B cell (primary cell): ENCODE results near the gene TMPRSS11E. TPM values are rescaled to one million over a fixed set of nuclear protein-coding genes. Genes with fewer than 3 reads are reported as not detected.

Experiments
- ATAC-seq: fragments of 200-7000 bp; cut with Tn5 transposase; one replicate; pipeline ENCODE4 v1.10.0; 2021; ENCODE audit warnings: low read depth, mild to moderate bottlenecking, moderate number of reproducible peaks, moderate library complexity
- CTCF ChIA-PET: fragments of 350-600 bp; sonication (Branson Sonifier 250); formaldehyde crosslinking; loops from one replicate; lab custom pipeline; 2021; ENCODE audit warnings: antibody characterized with exemption, inconsistent platforms; lab: Charles Lee
- POLR2A ChIA-PET: fragments of 350-600 bp; sonication (Branson Sonifier 250); formaldehyde crosslinking; loops from one replicate; lab custom pipeline; 2021; ENCODE audit warnings: antibody characterized with exemption; lab: Charles Lee
- DNase-seq: peaks from one replicate; pipeline ENCODE4 v3.0.0; 2013
- H2AFZ ChIP-seq: 2 replicates; pipeline ENCODE4 v1.6.1; 2012; ENCODE audit warnings: mild to moderate bottlenecking, low read depth, low read length; ENCODE audit not compliant: insufficient read depth, poor library complexity, severe bottlenecking
- H3K27ac ChIP-seq, 2 donors: 1 replicate in 1 of 2; 2 replicates in 1 of 2; pipeline ENCODE4 v1.5.1; 2012 to 2013; ENCODE audit warnings: low read length in 2 of 2, mild to moderate bottlenecking in 2 of 2, moderate library complexity in 1 of 2
- H3K27me3 ChIP-seq, 4 experiments: fragments of 200-600 bp in 1 of 4; sonication (generic) in 1 of 4; replicated peaks in 1 of 4; 1 replicate in 2 of 4; 2 replicates in 2 of 4; pipeline versions ENCODE4 v1.6.1 to v1.7.0; 2013 to 2016; ENCODE audit warnings: low read length in 3 of 4, mild to moderate bottlenecking in 2 of 4, mixed read lengths in 1 of 4, moderate library complexity in 1 of 4; ENCODE audit not compliant: insufficient read depth in 4 of 4, control insufficient read depth in 3 of 4; ENCODE audit errors: control extremely low read depth in 1 of 4
- H3K36me3 ChIP-seq, 2 experiments: replicated peaks in 1 of 2; 1 replicate in 1 of 2; 2 replicates in 1 of 2; pipeline versions ENCODE4 v1.6.1 to v1.7.1; 2013; ENCODE audit warnings: low read length in 1 of 2; ENCODE audit not compliant: insufficient read depth in 2 of 2, control insufficient read depth in 1 of 2; ENCODE audit errors: control extremely low read depth in 1 of 2, extremely low read depth in 1 of 2
- H3K4me1 ChIP-seq, 2 donors: fragments of 200-600 bp in 1 of 2; sonication (generic) in 1 of 2; 1 replicate in 1 of 2; 2 replicates in 1 of 2; pipeline versions ENCODE4 v1.5.1 to v1.6.1; 2013 to 2017; ENCODE audit warnings: low read length in 2 of 2; ENCODE audit not compliant: control insufficient read depth in 2 of 2, insufficient read depth in 2 of 2
- H3K4me2 ChIP-seq: replicated peaks from 2 replicates; pipeline ENCODE3; 2012; ENCODE audit warnings: mild to moderate bottlenecking, low read depth, low read length; ENCODE audit not compliant: poor library complexity, severe bottlenecking
- H3K4me3 ChIP-seq, 5 experiments: fragments of 200-600 bp in 1 of 5; sonication (generic) in 1 of 5; 1 replicate in 3 of 5; 2 replicates in 2 of 5; pipeline versions ENCODE4 v1.5.1 to v1.7.0; 2011 to 2016; ENCODE audit warnings: low read length in 4 of 5, mild to moderate bottlenecking in 4 of 5, low read depth in 2 of 5, control low read depth in 1 of 5, moderate library complexity in 1 of 5; ENCODE audit not compliant: insufficient read depth in 1 of 5; ENCODE audit errors: control extremely low read depth in 1 of 5, extremely low read depth in 1 of 5
- H3K79me2 ChIP-seq: fragments of 200-600 bp; sonication (generic); one replicate; pipeline ENCODE4 v1.6.0; 2016; ENCODE audit warnings: low read length; ENCODE audit not compliant: control insufficient read depth, insufficient read depth
- H3K9ac ChIP-seq: fragments of 200-600 bp; sonication (generic); 2 replicates; pipeline ENCODE4 v1.6.1; 2017; ENCODE audit warnings: mild to moderate bottlenecking, low read length, moderate library complexity
- H3K9me3 ChIP-seq, 3 donors: one replicate each; pipeline versions ENCODE4 v1.6.1 to v1.7.1; 2013; ENCODE audit warnings: low read length in 2 of 3; ENCODE audit not compliant: control insufficient read depth in 2 of 3, insufficient read depth in 1 of 3; ENCODE audit errors: control extremely low read depth in 1 of 3
- H4K20me1 ChIP-seq: 2 replicates; pipeline ENCODE4 v1.6.0; 2012; ENCODE audit warnings: mild to moderate bottlenecking, low read length; ENCODE audit not compliant: insufficient read depth, control insufficient read depth, poor library complexity, severe bottlenecking
- H3K27ac Mint-ChIP-seq: one replicate; pipeline ENCODE4 v1.8.0; 2021; ENCODE audit warnings: mixed read lengths
- H3K27me3 Mint-ChIP-seq: one replicate; pipeline ENCODE4 v1.8.0; 2021; ENCODE audit warnings: mixed read lengths
- H3K4me1 Mint-ChIP-seq: one replicate; pipeline ENCODE4 v1.8.0; 2021; ENCODE audit warnings: mixed read lengths
- H3K4me3 Mint-ChIP-seq: one replicate; pipeline ENCODE4 v1.8.0; 2021; ENCODE audit warnings: mixed read lengths
- H3K9me3 Mint-ChIP-seq: one replicate; pipeline ENCODE4 v1.8.0; 2022; ENCODE audit warnings: mixed read lengths; ENCODE audit not compliant: insufficient read depth
- CTCF ChIP-seq: fragments of 200-600 bp; IDR thresholded peaks from one replicate; pipeline ENCODE4 v1.8.0; 2022; ENCODE audit warnings: antibody characterized with exemption, mild to moderate bottlenecking
- EZH2 ChIP-seq: IDR thresholded peaks from 2 replicates; pipeline ENCODE4 v1.6.1; 2012; ENCODE audit warnings: borderline replicate concordance, low read depth, mild to moderate bottlenecking, moderate library complexity, low read length; ENCODE audit not compliant: insufficient read depth, poor library complexity, severe bottlenecking
- WGBS: methylation state at CpG from one replicate; pipeline ENCODE4 v1.1.5; 2013; ENCODE audit warnings: missing lambda C conversion rate; ENCODE audit not compliant: insufficient coverage; 5-methylcytosine and 5-hydroxymethylcytosine counted together
- intact Hi-C: fragments of 100-400 bp; cut with micrococcal nuclease; formaldehyde crosslinking; loops from one replicate; pipeline ENCODE4 v1.10.0; 2022
- polyA plus RNA-seq: library from polyadenylated mRNA; depleted of rRNA; stranded (reverse); fragments of >200 nt; gene quantifications from 2 replicates; pipeline ENCODE4 v1.2.3, GENCODE V29; 2012
- total RNA-seq, 2 donors: library from RNA; stranded (reverse); fragments of 120-200 nt in 1 of 2; gene quantifications; 1 replicate in 1 of 2; 2 replicates in 1 of 2; pipeline versions ENCODE4 v1.2.3 to v1.2.4, GENCODE V29; 2013 to 2022

Gene TMPRSS11E
- total and polyA plus RNA-seq, 2 donors (not counting 1 experiment from before 2014, with no cell fraction given), result 0.06 TPM; not detected in 1

GRCh38 chr4:68416591-68416990 lies 30.7 kb upstream of the TMPRSS11E start:
- ChIA-PET CTCF (no interaction called here), POLR2A (no interaction called here)
- 93% methylated on average over 1 of the region's 3 CpGs for WGBS
- no peak overlapping the region for H3K4me3 ChIP-seq
- no peak for TF ChIP-seq CTCF
- no peak for TF ChIP-seq EZH2
- ATAC-seq (no peak), DNase-seq (no peak)
- H3K27ac ChIP-seq, result no peak overlapping the region
- no peak overlapping the region for H3K9ac ChIP-seq
- intact Hi-C loops, result no loop called here
- Mint-ChIP-seq H3K9me3 (no peaks in the 10 kb centered on the region), H3K27ac (no peak overlapping the region), H3K4me3 (no peak overlapping the region), H3K4me1 (no peaks in the 10 kb centered on the region), H3K27me3 (peaks cover 6% of the 10 kb centered on the region)
- H3K27me3 ChIP-seq, result no peaks in the 10 kb centered on the region
- H3K36me3 ChIP-seq, result no peaks in the 10 kb centered on the region
- no peaks in the 10 kb centered on the region for H3K79me2 ChIP-seq
- H3K4me2 ChIP-seq, result no peak overlapping the region
- no peaks in the 10 kb centered on the region for H4K20me1 ChIP-seq
- no peak overlapping the region for H2AFZ ChIP-seq
- peaks cover 0 to 6% (median 0%) of the 10 kb centered on the region in 3 donors for H3K9me3 ChIP-seq
- no peaks in the 10 kb centered on the region for H3K4me1 ChIP-seq

- H3K27me3 ChIP-seq, result no peaks in the 10 kb centered on the region
- H3K36me3 ChIP-seq, result no peaks in the 10 kb centered on the region
- ChIA-PET CTCF (no interaction called here), POLR2A (no interaction called here)
- Mint-ChIP-seq H3K27ac (no peak overlapping the region), H3K4me1 (no peaks in the 10 kb centered on the region), H3K4me3 (no peak overlapping the region), H3K27me3 (no peaks in the 10 kb centered on the region), H3K9me3 (no peaks in the 10 kb centered on the region)
- no peak overlapping the region for H2AFZ ChIP-seq
- no peaks in the 10 kb centered on the region for H3K4me1 ChIP-seq
- no peak for DNase-seq
- H3K4me3 ChIP-seq, result no peak overlapping the region
- H3K27ac ChIP-seq, result no peak overlapping the region
- H4K20me1 ChIP-seq, result no peaks in the 10 kb centered on the region
- no peak overlapping the region for H3K4me2 ChIP-seq
- ATAC-seq, result no peak
- no peak for TF ChIP-seq EZH2
- no peak for TF ChIP-seq CTCF
- intact Hi-C loops, result no loop called here
- no peaks in the 10 kb centered on the region for H3K79me2 ChIP-seq
- WGBS, result 92% methylated on average over 3 of the region's 3 CpGs
- no peaks in the 10 kb centered on the region for H3K9me3 ChIP-seq
- no peak overlapping the region for H3K9ac ChIP-seq
Measured at GRCh38 chr4:68426516-68426915, 20.7 kb upstream of the TMPRSS11E start.
